Renal cortex interstitium (tissue), 11 donors: ENCODE data around the gene C5orf52. TPM values are rescaled to one million over a fixed set of nuclear protein-coding genes. Genes with fewer than 3 reads are reported as not detected.
"Not testable (repeated sequence)": the region's sequence is repeated elsewhere in the genome, so short reads cannot be mapped to it uniquely, and the experiment has no call there.

Experiments used
- DNase-seq, 11 donors: peaks; one replicate each; pipeline ENCODE4 v3.0.0-alpha.2; 2013; ENCODE audit warnings: low read depth in 9 of 11, low spot score in 4 of 11; ENCODE audit errors: extremely low read depth in 1 of 11
- polyA plus RNA-seq, 3 donors: library from polyadenylated mRNA; unstranded; fragments of 120-200 nt; gene quantifications; one replicate each; pipeline ENCODE4 v1.2.1, GENCODE V29; 2013; ENCODE audit not compliant: insufficient read length in 3 of 3

The C5orf52 gene
- polyA plus RNA-seq, 3 donors = not detected

DNA sequence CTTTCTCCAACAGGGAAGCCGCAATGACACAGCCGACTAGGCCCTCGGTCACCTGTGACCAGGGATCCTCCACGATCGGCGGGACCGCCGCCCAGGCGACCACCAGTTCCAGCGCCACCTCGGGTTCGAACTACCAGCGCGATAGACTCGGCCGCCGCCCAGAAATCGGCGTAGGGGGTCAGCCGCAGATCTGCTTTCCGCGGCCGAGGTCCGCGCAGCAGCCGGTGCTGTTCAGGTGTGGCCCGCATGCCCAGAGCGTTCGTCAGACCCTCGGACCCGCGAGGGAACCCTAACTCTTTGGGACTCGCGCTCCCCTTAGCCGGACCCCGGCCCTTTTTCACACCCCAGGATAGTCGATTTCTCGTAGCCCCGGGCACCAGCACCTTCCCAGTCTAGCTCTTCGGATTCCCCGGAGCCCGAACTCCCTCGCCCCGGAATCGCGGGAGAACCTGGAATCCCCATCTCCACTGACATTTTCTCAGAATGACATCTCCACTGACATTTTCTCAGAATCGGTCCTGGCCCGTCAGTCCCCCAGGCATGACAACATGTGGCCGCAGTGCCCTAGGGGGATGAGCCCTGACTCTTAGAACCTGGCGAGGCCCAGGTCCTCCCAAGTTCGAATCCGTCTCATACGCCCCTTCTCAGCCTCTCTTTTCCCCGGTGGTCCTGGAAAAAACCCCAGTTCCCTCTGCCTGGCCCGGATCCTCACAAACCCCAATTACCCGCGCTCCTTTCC is 428 bp downstream of the C5orf52 start:
- no peak for DNase-seq

DNA sequence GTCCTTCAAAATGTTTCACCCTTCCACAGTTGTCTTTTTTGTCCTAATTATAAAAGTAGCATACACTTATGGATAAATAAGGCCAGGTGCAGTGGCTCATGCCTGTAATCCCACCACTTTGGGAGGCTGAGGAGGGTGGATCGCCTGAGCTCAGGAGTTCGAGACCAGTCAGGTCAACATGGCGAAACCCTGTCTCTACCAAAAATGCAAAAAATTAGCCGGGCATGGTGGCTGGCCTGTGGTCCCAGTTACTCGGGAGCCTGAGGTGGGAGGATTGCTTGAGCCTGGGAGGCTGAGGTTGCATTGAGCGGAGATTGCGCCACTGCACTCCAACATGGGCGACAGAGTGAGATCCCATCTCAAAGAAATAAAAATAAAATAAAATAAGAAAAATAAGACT is 1.6 kb downstream of the C5orf52 start:
- DNase-seq = no peak

DNA sequence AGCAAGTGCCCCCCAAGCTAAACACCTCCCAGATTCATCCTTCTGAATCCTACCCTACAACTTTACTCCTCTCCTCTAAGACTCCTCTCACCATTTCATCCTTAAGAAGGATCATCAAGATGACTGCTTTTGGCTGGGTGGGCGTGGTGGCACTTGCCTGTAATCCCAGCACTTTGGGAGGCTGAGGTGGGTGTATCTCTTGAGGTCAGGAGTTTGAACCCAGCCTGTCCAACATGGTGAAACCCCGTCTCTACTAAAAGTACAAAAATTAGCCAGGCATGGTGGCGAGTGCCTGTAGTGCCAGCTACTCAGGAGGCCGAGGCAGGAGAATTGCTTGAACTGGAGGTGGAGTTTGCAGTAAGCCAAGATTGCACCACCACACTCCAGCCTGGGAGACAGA is 3.0 kb downstream of the C5orf52 start:
- DNase-seq = not testable (repeated sequence)

DNA sequence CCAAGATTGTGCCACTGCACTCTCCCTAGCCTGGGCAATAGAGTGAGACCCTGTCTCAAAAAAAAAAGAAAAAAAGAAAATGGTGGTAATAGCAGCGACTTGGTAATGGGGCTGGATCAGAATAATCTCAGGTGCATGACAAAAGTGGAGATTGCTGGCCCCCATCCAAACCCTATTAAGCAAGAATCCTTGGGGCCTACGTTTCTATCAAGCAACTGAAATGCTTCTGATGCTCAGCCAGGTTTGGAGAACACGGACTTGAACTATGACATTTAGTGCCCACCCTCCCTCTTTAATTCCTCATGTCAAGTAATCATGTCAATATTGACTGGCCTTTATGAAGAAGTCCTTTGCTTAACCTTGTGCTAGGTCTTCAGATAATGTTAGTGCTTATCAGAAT is 6.6 kb downstream of the C5orf52 start:
- no peak for DNase-seq

DNA sequence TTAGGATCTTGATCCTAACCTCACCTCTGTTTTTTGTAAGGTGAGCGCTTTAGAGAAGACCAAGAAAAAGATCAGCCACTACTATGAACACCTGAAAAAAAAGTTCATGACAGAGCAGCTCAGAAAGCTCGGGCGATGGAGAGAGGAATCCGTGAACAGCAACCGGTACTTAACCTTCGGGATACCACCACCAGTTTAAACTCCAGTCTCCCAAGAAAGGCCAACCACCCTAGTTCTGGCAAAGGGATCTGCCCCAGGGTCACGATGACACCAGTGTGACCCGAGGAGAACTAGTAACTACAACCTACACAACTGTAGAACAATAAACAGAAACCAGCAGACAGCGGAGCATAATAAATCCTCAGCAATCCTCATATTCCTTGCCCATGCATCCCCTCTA is 8.5 kb downstream of the C5orf52 start:
- DNase-seq = no peak

DNA sequence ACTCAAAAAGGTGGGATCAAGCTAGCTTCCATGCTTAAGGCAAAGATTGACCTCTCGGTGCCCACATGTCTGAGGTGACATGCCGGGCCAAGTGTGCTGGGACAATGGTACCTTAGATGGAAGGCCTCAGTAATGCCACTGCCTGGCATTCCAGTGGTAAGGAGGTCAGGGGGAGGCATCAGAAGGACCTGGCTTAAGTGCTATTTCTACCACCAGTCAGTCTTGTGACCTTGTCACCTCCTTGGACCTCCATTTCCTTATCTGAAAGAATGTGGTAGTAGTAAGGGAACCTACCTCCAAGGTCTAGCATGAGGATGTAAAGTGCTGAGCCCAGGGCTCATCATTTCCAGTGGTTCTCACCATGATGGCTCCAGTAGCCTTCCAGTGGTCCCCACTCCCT is 8.9 kb downstream of the C5orf52 start:
- DNase-seq = no peak

DNA sequence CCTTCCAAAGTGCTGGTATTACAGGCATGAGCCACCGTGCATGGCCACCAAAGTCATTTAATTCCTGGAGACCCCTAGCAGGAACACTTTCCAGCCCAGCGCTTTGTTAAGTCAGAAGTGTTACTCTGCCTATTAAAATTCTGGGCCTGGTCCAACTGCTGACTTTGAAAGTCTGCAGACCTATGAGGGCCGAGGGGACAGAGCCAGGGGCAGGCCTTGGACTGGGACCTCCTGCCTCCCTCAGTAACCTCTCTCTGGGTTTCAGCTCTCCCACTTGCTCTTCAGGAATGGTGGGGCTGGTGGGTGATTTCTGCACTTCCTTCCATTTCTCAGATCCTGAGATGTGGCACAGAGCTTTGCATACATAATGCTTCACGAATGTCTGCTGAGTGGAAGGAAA is 9.7 kb downstream of the C5orf52 start:
- DNase-seq = no peak

DNA sequence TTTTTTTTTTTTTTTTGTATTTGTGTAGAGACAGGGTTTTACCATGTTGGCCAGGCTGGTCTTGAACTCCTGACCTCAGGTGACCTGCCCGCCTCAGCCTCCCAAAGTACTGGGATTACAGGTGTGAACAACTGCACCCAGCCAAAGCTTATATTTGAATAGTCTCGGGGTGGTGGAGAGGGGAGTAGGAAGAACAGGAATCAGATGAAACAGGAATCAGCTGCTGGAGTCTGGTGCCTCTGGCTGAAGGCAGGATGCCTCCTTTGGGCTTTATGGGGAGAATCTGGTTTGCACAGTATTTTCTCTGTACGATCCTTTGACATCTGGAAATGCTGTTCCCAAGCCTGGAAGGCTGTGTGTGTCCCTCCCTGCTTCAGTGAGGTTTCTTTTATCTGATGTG is 10.9 kb downstream of the C5orf52 start:
- no peak for DNase-seq

DNA sequence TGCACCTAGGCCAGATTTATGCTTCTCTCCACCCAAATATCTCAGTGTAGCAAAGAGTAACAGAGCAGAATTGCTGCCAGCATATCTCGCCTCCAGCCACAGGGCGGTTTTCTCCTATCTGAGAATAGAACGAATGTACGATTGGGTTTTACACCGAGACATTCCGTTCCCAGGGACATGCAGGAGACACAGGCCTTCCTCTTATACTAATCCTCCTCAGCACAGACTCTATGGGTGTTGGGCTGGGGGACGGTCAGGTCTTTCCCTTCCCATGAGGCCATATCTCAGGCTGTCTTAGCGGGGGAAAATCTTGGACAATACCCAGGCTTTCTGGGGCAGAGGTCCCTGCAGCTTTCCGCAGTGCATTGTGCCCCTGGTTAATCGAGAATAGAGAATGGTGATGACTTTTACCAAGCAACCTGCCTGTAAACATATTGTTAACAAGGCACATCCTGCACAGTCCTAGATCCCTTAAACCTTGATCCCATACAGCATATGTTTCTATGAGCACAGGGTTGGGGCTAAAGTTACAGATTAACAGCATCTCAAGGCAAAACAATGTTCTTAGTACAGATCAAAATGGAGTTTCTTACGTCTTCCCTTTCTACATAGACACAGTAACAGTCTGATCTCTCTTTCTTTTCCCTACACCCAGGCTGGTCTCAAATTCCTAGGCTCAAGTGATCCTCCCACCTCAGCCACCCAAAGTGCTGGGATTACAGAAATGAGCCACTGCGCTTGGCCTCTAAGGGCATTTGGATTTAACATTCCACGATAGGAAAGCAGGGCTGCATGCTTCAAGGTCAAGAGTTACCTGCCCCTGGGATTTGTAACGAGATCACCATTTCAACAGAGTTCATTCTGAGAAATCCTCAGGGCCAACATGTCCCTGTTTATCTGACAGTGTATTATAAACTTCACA is 15.2 kb downstream of the C5orf52 start:
- not testable (repeated sequence) for DNase-seq

DNA sequence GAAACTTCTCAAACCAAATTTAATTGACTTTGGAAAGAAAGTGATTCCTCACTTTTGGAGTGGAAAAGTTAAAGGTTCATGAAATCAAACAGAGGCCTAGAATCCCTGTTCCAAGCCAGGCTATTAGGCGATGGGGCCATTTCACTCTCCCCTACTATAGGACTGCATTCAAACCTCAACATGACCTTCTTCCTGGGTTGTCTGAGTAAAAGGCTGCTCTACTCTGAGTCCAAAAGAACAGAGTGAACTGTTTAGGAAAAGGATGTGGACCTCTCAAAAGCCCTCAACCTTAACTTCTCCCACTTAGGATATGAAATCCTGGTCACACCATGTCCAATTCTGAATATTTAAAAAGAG is 15.8 kb downstream of the C5orf52 start:
- DNase-seq = no peak

DNA sequence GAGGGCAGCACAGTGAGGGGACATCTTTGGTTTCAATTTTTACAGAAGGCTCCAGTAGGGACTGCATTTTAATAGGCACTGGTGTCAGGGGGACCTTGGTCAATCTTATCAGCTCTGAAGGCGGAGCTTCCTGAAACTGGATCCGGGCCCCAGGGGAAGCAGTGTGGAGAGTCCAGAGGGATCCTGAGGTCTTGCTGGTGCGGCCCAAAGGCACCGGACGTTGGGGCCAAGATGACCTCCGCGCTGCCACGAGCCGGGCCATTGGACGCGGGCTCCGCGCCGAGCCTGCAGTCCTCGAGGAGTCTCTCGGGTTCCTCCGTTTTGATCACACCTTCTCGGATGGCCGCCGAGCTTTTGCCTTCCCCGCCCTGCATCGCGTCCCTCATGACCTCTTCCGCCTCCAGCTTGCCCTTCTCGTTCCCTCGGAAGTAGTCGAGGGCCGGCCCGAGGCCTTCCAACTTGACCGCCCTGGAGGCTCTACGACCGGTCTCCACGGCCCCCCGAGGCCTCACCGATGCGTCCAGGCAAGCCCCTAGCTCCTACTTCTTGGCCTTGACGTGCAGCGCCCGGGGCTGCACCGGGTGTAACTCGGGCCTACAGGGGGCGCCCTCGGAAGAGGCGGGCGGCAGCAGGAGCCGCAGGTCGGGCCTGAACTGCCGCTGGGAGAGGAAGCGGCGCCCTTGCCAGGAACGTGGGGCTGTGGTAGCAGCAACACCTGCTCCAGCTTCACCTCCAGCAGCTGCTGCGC is 18.8 kb downstream of the C5orf52 start:
- DNase-seq = no peak

DNA sequence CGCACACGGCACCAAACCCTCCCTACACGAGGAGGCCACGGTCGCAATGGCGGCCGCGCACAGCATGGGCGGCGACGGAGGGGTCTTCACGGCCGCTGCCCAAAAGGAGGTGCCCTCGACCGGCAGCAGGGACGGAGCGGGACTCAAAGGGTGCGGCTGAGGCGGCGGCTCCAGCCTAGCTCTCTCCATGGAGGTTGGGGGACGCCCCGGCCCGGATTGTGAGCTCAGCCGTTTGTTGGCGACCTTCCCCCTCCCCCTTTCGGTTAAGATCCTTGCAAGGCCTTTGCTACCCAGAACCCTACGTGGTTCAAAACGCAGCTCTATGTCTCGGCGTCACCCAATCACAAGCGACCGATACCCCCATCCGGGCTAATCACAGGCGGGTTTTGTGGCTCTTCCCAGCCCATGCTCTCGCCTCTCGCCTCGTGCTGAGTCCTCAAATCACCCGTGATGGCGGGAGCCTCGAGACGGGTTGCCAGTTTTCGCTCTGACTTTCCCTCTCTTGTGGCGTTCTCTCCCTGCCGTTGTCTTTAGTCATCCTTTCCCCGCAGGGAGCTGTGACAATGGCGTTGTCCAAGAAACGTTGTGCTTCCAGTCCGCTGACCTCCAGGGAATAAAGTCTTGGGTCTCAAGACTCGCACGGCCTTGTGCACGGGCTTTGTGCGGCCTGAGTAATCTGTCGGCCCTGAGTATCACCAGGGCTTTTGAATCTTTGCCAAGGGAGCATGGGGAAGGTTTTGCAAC is 19.5 kb downstream of the C5orf52 start:
- DNase-seq = no peak

DNA sequence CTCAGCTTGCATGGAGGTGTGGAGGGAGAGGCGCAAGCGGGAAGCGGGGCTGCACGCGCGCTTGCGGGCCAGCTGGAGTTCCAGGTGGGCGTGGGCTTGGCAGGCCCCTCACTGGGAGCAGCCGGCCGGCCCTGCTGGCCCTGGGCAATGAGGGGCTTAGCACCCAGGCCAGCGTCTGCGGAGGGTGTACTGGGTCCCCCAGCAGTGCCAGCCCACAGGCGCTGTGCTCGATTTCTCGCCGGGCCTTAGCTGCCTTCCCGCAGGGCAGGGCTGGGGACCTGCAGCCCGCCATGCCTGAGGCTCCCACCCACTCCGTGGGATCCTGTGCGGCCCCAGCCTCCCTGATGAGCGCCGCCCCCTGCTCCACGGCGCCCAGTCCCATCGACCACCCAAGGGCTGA is 22.5 kb downstream of the C5orf52 start:
- not testable (repeated sequence) for DNase-seq

DNA sequence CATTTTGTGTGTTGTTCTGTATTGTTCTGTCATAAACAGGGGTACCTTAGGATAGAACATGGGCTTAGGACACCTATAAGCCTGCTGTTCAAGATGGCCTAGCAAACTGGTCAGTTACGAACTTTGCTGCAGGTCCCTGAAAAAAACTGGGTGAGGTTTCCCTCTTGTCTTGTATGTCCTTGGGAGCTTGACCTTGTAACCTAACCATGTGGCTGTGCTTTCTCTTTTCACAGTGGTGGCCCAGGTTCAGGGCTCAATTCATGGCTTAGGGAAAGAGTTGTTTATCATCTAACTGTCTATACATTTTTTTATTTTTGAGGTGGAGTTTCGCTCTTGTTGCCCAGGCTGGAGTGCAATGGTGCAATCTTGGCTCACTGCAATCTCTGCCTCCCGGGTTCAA is 24.8 kb downstream of the C5orf52 start:
- not testable (repeated sequence) for DNase-seq

DNA sequence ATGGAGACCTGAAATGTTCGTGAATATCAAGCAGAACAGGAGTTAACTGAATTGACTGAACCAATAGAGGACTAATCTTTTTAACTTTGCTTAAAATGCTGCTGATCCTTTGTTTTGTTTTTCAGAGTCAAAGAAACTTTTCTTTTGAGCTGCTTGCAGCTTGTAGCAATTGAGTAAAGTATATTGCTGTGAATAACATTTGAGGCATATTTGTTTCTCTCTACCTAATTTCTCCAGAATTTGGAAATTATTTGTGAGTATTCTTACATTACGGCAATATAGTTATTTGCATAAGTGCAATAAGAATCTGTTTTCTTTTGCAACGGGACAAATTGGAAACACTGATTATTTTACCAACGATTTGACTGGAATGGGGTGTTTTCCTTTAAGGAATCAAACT is 27.3 kb downstream of the C5orf52 start:
- DNase-seq = not testable (repeated sequence)

DNA sequence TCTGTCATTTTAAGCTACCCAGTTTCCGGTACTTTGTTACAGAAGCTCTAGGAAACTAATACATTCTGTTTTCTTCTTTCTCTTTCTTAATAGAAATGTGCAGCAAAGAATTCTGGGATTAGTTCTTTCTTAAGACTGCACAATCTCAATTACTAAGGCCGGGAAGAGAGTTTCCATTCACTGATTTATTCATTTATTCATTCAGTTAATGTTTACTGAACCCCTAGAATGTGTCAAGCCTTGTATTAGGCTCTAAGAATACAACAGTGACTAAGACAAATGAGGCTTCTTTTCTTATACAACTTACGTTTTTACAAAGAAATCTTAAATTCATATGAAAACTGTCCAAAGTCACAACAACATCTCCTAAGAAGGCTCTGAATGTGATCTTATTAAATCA is 32.4 kb downstream of the C5orf52 start:
- DNase-seq = no peak

DNA sequence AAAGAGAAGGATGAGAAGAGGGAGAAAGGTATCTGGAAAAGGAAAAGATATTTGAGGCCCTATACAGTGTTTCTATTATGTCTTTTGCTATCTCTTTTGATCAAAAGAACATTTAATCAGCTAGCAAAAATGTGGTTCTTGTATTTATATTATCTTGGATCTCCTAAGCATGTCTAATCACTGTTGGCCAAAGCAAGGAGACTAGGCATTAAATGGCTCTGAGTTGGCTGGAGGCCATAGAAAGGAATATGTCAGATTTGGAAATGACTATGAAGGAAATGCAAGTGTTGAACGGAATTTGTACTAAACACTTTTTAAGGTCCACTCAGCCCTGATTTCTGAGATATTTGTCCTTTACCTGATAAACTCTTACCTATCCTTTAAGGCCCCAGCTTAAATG is 37.5 kb downstream of the C5orf52 start:
- DNase-seq = no peak

DNA sequence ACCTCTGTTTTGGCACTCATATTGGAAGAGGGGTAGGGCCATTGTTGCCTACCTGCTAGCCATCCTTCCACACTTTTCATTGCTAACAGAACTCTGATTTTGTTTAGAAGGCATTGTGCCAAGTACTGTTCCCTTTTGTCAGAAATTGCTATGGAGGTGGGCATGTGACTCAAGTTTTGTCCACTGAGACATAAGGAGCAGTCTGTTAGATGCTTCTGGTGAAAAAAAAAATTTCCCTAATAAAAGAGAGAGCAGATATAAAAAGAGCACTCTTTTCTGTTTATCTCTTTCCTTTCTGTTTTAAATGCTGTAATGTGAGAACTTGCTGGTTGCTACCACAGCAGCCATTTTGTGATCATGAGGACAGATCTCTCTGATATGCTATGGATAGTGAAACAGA is 38.0 kb downstream of the C5orf52 start:
- no peak for DNase-seq

DNA sequence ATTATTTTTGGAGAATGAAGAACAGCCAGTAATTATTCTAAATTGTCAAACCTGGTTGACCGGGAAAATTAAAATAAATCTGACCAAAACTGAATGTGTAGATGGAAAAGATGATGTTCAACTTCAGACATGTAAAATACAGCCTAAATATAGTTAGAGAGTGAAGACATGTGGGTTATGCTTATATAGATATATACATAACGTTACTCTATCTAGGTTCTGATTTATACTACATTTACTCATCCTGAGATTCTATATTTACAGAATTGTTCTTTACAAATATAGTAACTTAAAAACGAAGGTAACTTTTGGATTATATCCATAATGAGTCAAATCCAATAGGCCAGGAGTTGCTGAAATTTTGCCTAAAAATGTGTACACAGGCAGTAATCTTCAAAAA is 39.1 kb downstream of the C5orf52 start:
- DNase-seq = no peak
